Activated CD4-positive, CD25-positive, alpha-beta regulatory T cell treated with anti-CD3 and anti-CD28 coated beads, Interleukin-2, amount 50 U/mL, for 24 hours (primary cell): Measurements from ENCODE around the gene TMEM203.

Experiments used
- ATAC-seq, 2 donors: fragments of 150-1000 bp; cut with Tn5 transposase; one replicate each; pipeline ENCODE4 v1.10.0; 2021; ENCODE audit warnings: mild to moderate bottlenecking in 1 of 2, moderate library complexity in 1 of 2

Gene TMEM203

GRCh38 chr9:137176302-137177182 is 28.9 kb downstream of the TMEM203 start:
- peak in 1 of 2 donors; percentile 54 for ATAC-seq

GRCh38 chr9:137175345-137175961 is 30.0 kb downstream of the TMEM203 start:
- peak in 1 of 2 donors; percentile 12 for ATAC-seq

- no peak for ATAC-seq
Observed at GRCh38 chr9:137174722-137175293, 30.6 kb downstream of the TMEM203 start.

- no peak for ATAC-seq
Observed at GRCh38 chr9:137173796-137174664, 31.4 kb downstream of the TMEM203 start.

GRCh38 chr9:137172901-137173795 is 32.3 kb downstream of the TMEM203 start:
- ATAC-seq = no peak

- ATAC-seq = no peak
Observed at GRCh38 chr9:137171149-137171900, 34.1 kb downstream of the TMEM203 start.

GRCh38 chr9:137170486-137171148 is 34.8 kb downstream of the TMEM203 start:
- ATAC-seq = no peak

GRCh38 chr9:137169896-137170358 is 35.5 kb downstream of the TMEM203 start, which contains the start of gene LRRC26:
LRRC26 (minus strand) TSS chr9:137170051; CDS start chr9:137169943, 108 bp downstream.
- ATAC-seq = no peak

GRCh38 chr9:137168904-137169856 is 36.3 kb downstream of the TMEM203 start:
- ATAC-seq = peak; percentile 13 to 15

GRCh38 chr9:137168573-137168903 is 36.9 kb downstream of the TMEM203 start:
- ATAC-seq = peak; percentile 14 to 29

- peak; percentile 7 to 10 for ATAC-seq
Observed at GRCh38 chr9:137167747-137168572, 37.5 kb downstream of the TMEM203 start.

- no peak for ATAC-seq
Observed at GRCh38 chr9:137167277-137167746, 38.1 kb downstream of the TMEM203 start.

GRCh38 chr9:137166380-137167229 is 38.8 kb downstream of the TMEM203 start:
- no peak for ATAC-seq

GRCh38 chr9:137165250-137165836 is 40.1 kb downstream of the TMEM203 start:
- ATAC-seq = no peak

GRCh38 chr9:137164370-137165249 is 40.8 kb downstream of the TMEM203 start:
- ATAC-seq = no peak
